GM18502 (cell line): Measurements from ENCODE around the gene CCN6.
"Not testable (repeated sequence)": the region's sequence is repeated elsewhere in the genome, so short reads cannot be mapped to it uniquely, and the experiment has no call there.

Experiments
- ATAC-seq: cut with Tn5 transposase; IDR thresholded peaks from one replicate; pipeline ENCODE4 v1.9.1; 2021; ENCODE audit warnings: mild to moderate bottlenecking; ENCODE audit not compliant: unreplicated experiment, poor library complexity

Gene CCN6

GRCh38 chr6:112049026-112049799, 4.7 kb upstream of the CCN6 start:
- ATAC-seq, result no peak

GRCh38 chr6:112049996-112050395, 3.9 kb upstream of the CCN6 start:
- no peak for ATAC-seq

GRCh38 chr6:112050429-112050828, 3.5 kb upstream of the CCN6 start:
- no peak for ATAC-seq

GRCh38 chr6:112051251-112051740, 2.6 kb upstream of the CCN6 start:
- not testable (repeated sequence) for ATAC-seq

- no peak for ATAC-seq
Measured at GRCh38 chr6:112054555-112055190, 769 bp downstream of the CCN6 start.

GRCh38 chr6:112058243-112059032, 4.5 kb downstream of the CCN6 start:
- no peak for ATAC-seq

GRCh38 chr6:112061605-112062004, 7.7 kb downstream of the CCN6 start:
- ATAC-seq, result no peak

GRCh38 chr6:112062966-112063365, 9.1 kb downstream of the CCN6 start:
- no peak for ATAC-seq

GRCh38 chr6:112065426-112065986, 11.6 kb downstream of the CCN6 start:
- ATAC-seq, result no peak

- no peak for ATAC-seq
Measured at GRCh38 chr6:112066606-112067005, 12.7 kb downstream of the CCN6 start.

GRCh38 chr6:112081569-112081968, 27.7 kb downstream of the CCN6 start:
- ATAC-seq, result no peak

GRCh38 chr6:112085286-112086065, 31.6 kb downstream of the CCN6 start:
- no peak for ATAC-seq

GRCh38 chr6:112086744-112087135, 32.8 kb downstream of the CCN6 start:
- peak; percentile 28 for ATAC-seq

GRCh38 chr6:112087136-112087911, 33.4 kb downstream of the CCN6 start, which contains the start of the genes FAM229B and TUBE1:
FAM229B (plus strand) TSS chr6:112087591; CDS start chr6:112099284, 11,693 bp downstream.
TUBE1 (minus strand) TSS chr6:112087482; CDS start chr6:112087434, 48 bp downstream.
- ATAC-seq, result peak; percentile 98

GRCh38 chr6:112087916-112088315, 34.0 kb downstream of the CCN6 start:
- no peak for ATAC-seq

GRCh38 chr6:112096901-112097300, 43.0 kb downstream of the CCN6 start:
- ATAC-seq, result no peak

GRCh38 chr6:112100561-112100960, 46.7 kb downstream of the CCN6 start:
- ATAC-seq, result no peak

GRCh38 chr6:112106026-112106425, 52.1 kb downstream of the CCN6 start:
- not testable (repeated sequence) for ATAC-seq

- ATAC-seq, result no peak
Measured at GRCh38 chr6:112106562-112106961, 52.7 kb downstream of the CCN6 start.
